Superior temporal gyrus (tissue), 1 donor: ENCODE results near the gene OR51A7.
"Not testable (repeated sequence)": the region's sequence is repeated elsewhere in the genome, so short reads cannot be mapped to it uniquely, and the experiment has no call there.

Experiments used
- DNase-seq: peaks from one replicate; pipeline ENCODE4 v3.0.0-alpha.2; 2016; ENCODE audit errors: extremely low spot score

The OR51A7 gene

GRCh38 chr11:4955613-4956012, 52.0 kb downstream of the OR51A7 start, which contains the start of gene OR51A2:
Gene OR51A2 (minus strand): TSS chr11:4955713. CDS start chr11:4955713, 0 bp downstream.
- not testable (repeated sequence) for DNase-seq

- DNase-seq: no peak
Observed at GRCh38 chr11:4957396-4957795, 53.8 kb downstream of the OR51A7 start.
